ENCODE measurements around the gene BCL7A. TPM values are rescaled to one million over a fixed set of nuclear protein-coding genes. Genes with fewer than 3 reads are reported as not detected.

Gene BCL7A
- total and polyA plus RNA-seq, 9 of the 15 experiments (the other 6 are each of a cell fraction or from before 2014, with no cell fraction given): 0.25 to 21.9 (median 14.9) TPM

DNA sequence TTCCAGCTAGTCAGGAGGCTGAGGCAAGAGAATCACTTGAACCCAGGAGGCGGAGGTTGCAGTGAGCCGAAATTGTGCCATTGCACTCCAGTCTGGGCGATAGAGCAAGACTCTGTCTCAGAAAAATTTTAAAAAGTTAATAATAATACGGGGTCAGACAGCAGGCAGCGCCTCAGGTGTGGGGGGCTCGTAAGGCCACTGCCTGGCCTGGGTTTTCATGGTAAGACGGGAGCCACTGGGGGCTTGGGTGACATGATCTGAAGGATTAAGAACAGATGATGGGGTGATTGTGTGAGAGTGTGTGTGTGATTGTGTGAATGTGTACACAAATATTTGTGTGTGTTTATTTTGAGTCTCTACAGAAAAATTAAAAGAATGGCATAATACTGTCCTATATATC is 23.6 kb downstream of the BCL7A start:
- CTCF ChIA-PET (ENCODE audit: low intra/inter-chr PET ratio): no interaction called here
- ATAC-seq (no peak), FAIRE-seq (no peak), DNase-seq (ENCODE audit: extremely low read depth in 1 of 4, low spot score in 3 of 4) (no peak)
- Histone ChIP-seq H3K9me1 (ENCODE audit: control insufficient read depth, insufficient read depth, low read length) (no peaks in the 10 kb centered on the region), H3K9me3 (replicated peaks; ENCODE audit: control insufficient read depth, insufficient read depth, low read depth, low read length) (no peaks in the 10 kb centered on the region), H3K4me1 (replicated peaks in 1 of 2; ENCODE audit: control insufficient read depth in 2 of 2, insufficient read depth in 2 of 2, low read length in 2 of 2) (peaks cover 0 to 3% of the 10 kb centered on the region in 2 experiments; a peak in 3 of 5 replicates), H3K27me3 (ENCODE audit: control insufficient read depth in 2 of 2, insufficient read depth in 2 of 2, low read length in 2 of 2) (no peaks in the 10 kb centered on the region), H4K20me1 (replicated peaks; ENCODE audit: control insufficient read depth, insufficient read depth, low read length) (no peaks in the 10 kb centered on the region), H3K4me3 (no peak overlapping the region), H3K36me3 (ENCODE audit: control insufficient read depth, insufficient read depth, low read length) (peaks cover 47% of the 10 kb centered on the region; the same call in 2 of the 3 replicates), H3K4me2 (ENCODE audit: insufficient read depth, low read length) (no peak overlapping the region), H2AFZ (ENCODE audit: low read depth, low read length) (no peak overlapping the region), H3K27ac (ENCODE audit: extremely low read depth, low read depth, low read length) (no peak overlapping the region), H3K9ac (ENCODE audit: insufficient read depth in 1 of 2, low read depth in 2 of 2, low read length in 2 of 2) (no peak overlapping the region), H3K79me2 (ENCODE audit: control insufficient read depth, insufficient read depth, low read length) (no peaks in the 10 kb centered on the region)
- POLR2A ChIA-PET: interaction anchor here (0.9 kb wide), 1 partner anchor 9 kb away, joined by 3 read pairs; no protein-coding TSS in a partner anchor
- intact Hi-C loops (cut with micrococcal nuclease): no loop called here
- WGBS (ENCODE audit: insufficient coverage, low coverage, missing lambda C conversion rate): 92% methylated on average over 7 of the region's 7 CpGs
- no TSS peak for BruUV-seq (replicated peaks)
- in situ Hi-C loops (cut with MboI): no loop called here
- TF ChIP-seq, protein P1, sequence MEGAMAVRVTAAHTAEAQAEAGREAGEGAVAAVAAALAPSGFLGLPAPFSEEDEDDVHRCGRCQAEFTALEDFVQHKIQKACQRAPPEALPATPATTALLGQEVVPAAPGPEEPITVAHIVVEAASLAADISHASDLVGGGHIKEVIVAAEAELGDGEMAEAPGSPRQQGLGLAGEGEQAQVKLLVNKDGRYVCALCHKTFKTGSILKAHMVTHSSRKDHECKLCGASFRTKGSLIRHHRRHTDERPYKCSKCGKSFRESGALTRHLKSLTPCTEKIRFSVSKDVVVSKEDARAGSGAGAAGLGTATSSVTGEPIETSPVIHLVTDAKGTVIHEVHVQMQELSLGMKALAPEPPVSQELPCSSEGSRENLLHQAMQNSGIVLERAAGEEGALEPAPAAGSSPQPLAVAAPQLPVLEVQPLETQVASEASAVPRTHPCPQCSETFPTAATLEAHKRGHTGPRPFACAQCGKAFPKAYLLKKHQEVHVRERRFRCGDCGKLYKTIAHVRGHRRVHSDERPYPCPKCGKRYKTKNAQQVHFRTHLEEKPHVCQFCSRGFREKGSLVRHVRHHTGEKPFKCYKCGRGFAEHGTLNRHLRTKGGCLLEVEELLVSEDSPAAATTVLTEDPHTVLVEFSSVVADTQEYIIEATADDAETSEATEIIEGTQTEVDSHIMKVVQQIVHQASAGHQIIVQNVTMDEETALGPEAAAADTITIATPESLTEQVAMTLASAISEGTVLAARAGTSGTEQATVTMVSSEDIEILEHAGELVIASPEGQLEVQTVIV (CRISPR knock-in tag; IDR thresholded peaks at IDR 0.05; ENCODE audit: borderline replicate concordance): no peak
- TF ChIP-seq TCFL5 (CRISPR knock-in tag; conservative IDR thresholded peaks at IDR 0.05) (no peak), PYGO2 (tag; IDR thresholded peaks at IDR 0.05) (no peak), THRAP3 (IDR thresholded peaks at IDR 0.05; ENCODE audit: borderline replicate concordance) (no peak), ETS2 (tag; IDR thresholded peaks at IDR 0.05; ENCODE audit: borderline replicate concordance, poor library complexity, severe bottlenecking) (no peak), MAFG (tag; conservative IDR thresholded peaks at IDR 0.05) (no peak), NONO (IDR thresholded peaks at IDR 0.05; ENCODE audit: low read depth in 2 of 2, low read length in 1 of 2) (no peak), BACH1 (tag; IDR thresholded peaks at IDR 0.05) (no peak), FOXJ2 (tag; IDR thresholded peaks at IDR 0.05) (no peak), JUNB (CRISPR knock-in tag; conservative IDR thresholded peaks at IDR 0.05) (no peak), HMGN3 (IDR thresholded peaks at IDR 0.05; ENCODE audit: borderline replicate concordance, extremely low read depth, insufficient read length, low read depth, low read length) (no peak), PTTG1 (tag; IDR thresholded peaks at IDR 0.05; ENCODE audit: low read depth) (no peak), LARP7 (IDR thresholded peaks at IDR 0.05) (no peak), HNRNPLL (IDR thresholded peaks at IDR 0.05; ENCODE audit: low read depth, low read length, poor library complexity, severe bottlenecking) (no peak)
- TF ChIP-seq, protein P2, sequence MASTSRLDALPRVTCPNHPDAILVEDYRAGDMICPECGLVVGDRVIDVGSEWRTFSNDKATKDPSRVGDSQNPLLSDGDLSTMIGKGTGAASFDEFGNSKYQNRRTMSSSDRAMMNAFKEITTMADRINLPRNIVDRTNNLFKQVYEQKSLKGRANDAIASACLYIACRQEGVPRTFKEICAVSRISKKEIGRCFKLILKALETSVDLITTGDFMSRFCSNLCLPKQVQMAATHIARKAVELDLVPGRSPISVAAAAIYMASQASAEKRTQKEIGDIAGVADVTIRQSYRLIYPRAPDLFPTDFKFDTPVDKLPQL (IDR thresholded peaks at IDR 0.05; ENCODE audit: extremely low read depth, insufficient read length): no peak
- TF ChIP-seq, protein P3, sequence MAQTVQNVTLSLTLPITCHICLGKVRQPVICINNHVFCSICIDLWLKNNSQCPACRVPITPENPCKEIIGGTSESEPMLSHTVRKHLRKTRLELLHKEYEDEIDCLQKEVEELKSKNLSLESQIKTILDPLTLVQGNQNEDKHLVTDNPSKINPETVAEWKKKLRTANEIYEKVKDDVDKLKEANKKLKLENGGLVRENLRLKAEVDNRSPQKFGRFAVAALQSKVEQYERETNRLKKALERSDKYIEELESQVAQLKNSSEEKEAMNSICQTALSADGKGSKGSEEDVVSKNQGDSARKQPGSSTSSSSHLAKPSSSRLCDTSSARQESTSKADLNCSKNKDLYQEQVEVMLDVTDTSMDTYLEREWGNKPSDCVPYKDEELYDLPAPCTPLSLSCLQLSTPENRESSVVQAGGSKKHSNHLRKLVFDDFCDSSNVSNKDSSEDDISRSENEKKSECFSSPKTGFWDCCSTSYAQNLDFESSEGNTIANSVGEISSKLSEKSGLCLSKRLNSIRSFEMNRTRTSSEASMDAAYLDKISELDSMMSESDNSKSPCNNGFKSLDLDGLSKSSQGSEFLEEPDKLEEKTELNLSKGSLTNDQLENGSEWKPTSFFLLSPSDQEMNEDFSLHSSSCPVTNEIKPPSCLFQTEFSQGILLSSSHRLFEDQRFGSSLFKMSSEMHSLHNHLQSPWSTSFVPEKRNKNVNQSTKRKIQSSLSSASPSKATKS (CRISPR knock-in tag; IDR thresholded peaks at IDR 0.05): no peak
